ENCODE results near the gene IKBKE.

DNA sequence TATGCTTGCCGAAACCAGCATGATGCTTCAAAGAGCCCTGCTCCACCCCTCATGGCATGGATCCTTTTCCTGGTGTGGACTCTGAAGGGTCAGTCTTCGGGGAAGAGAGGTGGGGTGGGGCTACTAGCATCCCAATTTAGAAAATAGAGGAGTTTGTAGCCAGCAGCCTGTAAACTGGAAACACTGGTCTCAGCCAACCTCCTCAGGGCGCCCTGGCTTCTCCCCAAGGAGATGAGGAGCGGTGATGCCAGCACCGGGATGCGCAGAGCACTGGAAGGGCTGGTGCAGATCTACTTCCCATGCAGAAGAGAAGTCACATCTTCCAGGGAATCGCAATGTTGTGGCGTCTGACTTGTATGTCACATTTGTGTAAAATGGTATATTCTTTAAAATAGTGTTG is 6.4 kb upstream of the IKBKE start:
- TF ChIP-seq, protein P1, sequence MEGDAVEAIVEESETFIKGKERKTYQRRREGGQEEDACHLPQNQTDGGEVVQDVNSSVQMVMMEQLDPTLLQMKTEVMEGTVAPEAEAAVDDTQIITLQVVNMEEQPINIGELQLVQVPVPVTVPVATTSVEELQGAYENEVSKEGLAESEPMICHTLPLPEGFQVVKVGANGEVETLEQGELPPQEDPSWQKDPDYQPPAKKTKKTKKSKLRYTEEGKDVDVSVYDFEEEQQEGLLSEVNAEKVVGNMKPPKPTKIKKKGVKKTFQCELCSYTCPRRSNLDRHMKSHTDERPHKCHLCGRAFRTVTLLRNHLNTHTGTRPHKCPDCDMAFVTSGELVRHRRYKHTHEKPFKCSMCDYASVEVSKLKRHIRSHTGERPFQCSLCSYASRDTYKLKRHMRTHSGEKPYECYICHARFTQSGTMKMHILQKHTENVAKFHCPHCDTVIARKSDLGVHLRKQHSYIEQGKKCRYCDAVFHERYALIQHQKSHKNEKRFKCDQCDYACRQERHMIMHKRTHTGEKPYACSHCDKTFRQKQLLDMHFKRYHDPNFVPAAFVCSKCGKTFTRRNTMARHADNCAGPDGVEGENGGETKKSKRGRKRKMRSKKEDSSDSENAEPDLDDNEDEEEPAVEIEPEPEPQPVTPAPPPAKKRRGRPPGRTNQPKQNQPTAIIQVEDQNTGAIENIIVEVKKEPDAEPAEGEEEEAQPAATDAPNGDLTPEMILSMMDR (IDR thresholded peaks at IDR 0.05 in 2 of 3, conservative IDR thresholded peaks at IDR 0.05 in 1 of 3; ENCODE audit: borderline replicate concordance in 1 of 3, insufficient read depth in 1 of 3, low read depth in 2 of 3, low read length in 2 of 3) = no peak
- TF ChIP-seq FOSL1 (IDR thresholded peaks at IDR 0.05; ENCODE audit: low read depth) = no peak
- no peak for TF ChIP-seq EGR1 (IDR thresholded peaks at IDR 0.05; ENCODE audit: low read depth)
- TF ChIP-seq POLR2A (IDR thresholded peaks at IDR 0.05; ENCODE audit: borderline replicate concordance, extremely low read depth, insufficient read depth, insufficient read length) = no peak
- TF ChIP-seq EZH2phosphoT487 (IDR thresholded peaks at IDR 0.05; ENCODE audit: borderline replicate concordance) = no peak
- TF ChIP-seq POLR2AphosphoS5 (IDR thresholded peaks at IDR 0.05; ENCODE audit: low read depth, low read length) = no peak
- TF ChIP-seq, protein P2, sequence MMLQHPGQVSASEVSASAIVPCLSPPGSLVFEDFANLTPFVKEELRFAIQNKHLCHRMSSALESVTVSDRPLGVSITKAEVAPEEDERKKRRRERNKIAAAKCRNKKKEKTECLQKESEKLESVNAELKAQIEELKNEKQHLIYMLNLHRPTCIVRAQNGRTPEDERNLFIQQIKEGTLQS (IDR thresholded peaks at IDR 0.05) = no peak
- no peak for TF ChIP-seq MAX (IDR thresholded peaks at IDR 0.05)
- no peak for TF ChIP-seq SP1 (IDR thresholded peaks at IDR 0.05; ENCODE audit: low read depth)
